ENCODE results near the gene MAN1C1. TPM values are rescaled to one million over a fixed set of nuclear protein-coding genes. Genes with fewer than 3 reads are reported as not detected.
"Not testable (repeated sequence)": the region's sequence is repeated elsewhere in the genome, so short reads cannot be mapped to it uniquely, and the experiment has no call there.

MAN1C1 gene
- total and polyA plus RNA-seq, 8 donors, result 4.3 to 33.9 (median 6.1) TPM

GRCh38 chr1:25733271-25733670, 116.7 kb downstream of the MAN1C1 start:
- no peaks in the 10 kb centered on the region for H3K27me3 ChIP-seq
- DNase-seq, result no peak
- WGBS, 5 donors, result 92 to 98% (median 94%) methylated on average over 9 of the region's 9 CpGs
- no peaks in the 10 kb centered on the region for H3K36me3 ChIP-seq
- H3K4me3 ChIP-seq, result no peak overlapping the region
- intact Hi-C loops (cut with DNase I; ENCODE audit: low total_unique reads), result no loop called here
- peaks cover 27 to 55% (median 42%) of the 10 kb centered on the region in 4 donors for H3K4me1 ChIP-seq
- H3K9me3 ChIP-seq, result no peaks in the 10 kb centered on the region
- TF ChIP-seq EP300 (IDR thresholded peaks at IDR 0.05) (no peak), POLR2A (IDR thresholded peaks at IDR 0.05) (no peak), POLR2AphosphoS5 (IDR thresholded peaks at IDR 0.05) (no peak), CTCF (IDR thresholded peaks at IDR 0.05) (no peak)
- no peak overlapping the region for H3K27ac ChIP-seq

- H3K27me3 ChIP-seq; intact Hi-C loops (cut with DNase I; ENCODE audit: low total_unique reads); H3K9me3 ChIP-seq; H3K36me3 ChIP-seq; H3K4me3 ChIP-seq; DNase-seq; H3K27ac ChIP-seq: not testable (repeated sequence)
- 89 to 96% (median 95%) methylated on average over 9 to 10 of the region's 10 CpGs for WGBS, 5 donors
- peaks cover 20 to 42% (median 35%) of the 10 kb centered on the region in 4 donors for H3K4me1 ChIP-seq
Observed at GRCh38 chr1:25734991-25735390, 118.4 kb downstream of the MAN1C1 start.

GRCh38 chr1:25735956-25736529, 119.5 kb downstream of the MAN1C1 start:
- 92 to 100% (median 96%) methylated on average over 1 of the region's 1 CpG for WGBS, 5 donors
- H3K36me3 ChIP-seq, result no peaks in the 10 kb centered on the region
- DNase-seq, result peak in 1 of 2 donors; percentile 75
- peaks cover 11 to 32% (median 25%) of the 10 kb centered on the region in 4 donors for H3K4me1 ChIP-seq
- peak overlapping the region in 4 of 5 donors; percentile 4 to 71 (median 36) for H3K27ac ChIP-seq
- no peak for TF ChIP-seq EP300 (IDR thresholded peaks at IDR 0.05)
- no peak for TF ChIP-seq CTCF (IDR thresholded peaks at IDR 0.05)
- no peak for TF ChIP-seq POLR2A (IDR thresholded peaks at IDR 0.05)
- TF ChIP-seq POLR2AphosphoS5 (IDR thresholded peaks at IDR 0.05), result no peak
- H3K27me3 ChIP-seq, result no peaks in the 10 kb centered on the region
- intact Hi-C loops (cut with DNase I; ENCODE audit: low total_unique reads), result no loop called here
- no peaks in the 10 kb centered on the region for H3K9me3 ChIP-seq
- no peak overlapping the region for H3K4me3 ChIP-seq

GRCh38 chr1:25737130-25737529, 120.5 kb downstream of the MAN1C1 start:
- Histone ChIP-seq H3K36me3 (no peaks in the 10 kb centered on the region), H3K4me1 (peaks cover 13 to 35% (median 20%) of the 10 kb centered on the region in 4 donors), H3K9me3 (no peaks in the 10 kb centered on the region), H3K27ac (peak overlapping the region in 3 of 5 donors; percentile 26 to 71 (median 46)), H3K4me3 (no peak overlapping the region), H3K27me3 (no peaks in the 10 kb centered on the region)
- peak in 1 of 2 donors; percentile 53 for DNase-seq
- TF ChIP-seq POLR2A (IDR thresholded peaks at IDR 0.05), result no peak
- no peak for TF ChIP-seq CTCF (IDR thresholded peaks at IDR 0.05)
- no peak for TF ChIP-seq POLR2AphosphoS5 (IDR thresholded peaks at IDR 0.05)
- TF ChIP-seq EP300 (IDR thresholded peaks at IDR 0.05), result no peak
- WGBS, 5 donors, result 37 to 71% (median 62%) methylated on average over 6 of the region's 6 CpGs
- intact Hi-C loops (cut with DNase I; ENCODE audit: low total_unique reads), result no loop called here

DNA sequence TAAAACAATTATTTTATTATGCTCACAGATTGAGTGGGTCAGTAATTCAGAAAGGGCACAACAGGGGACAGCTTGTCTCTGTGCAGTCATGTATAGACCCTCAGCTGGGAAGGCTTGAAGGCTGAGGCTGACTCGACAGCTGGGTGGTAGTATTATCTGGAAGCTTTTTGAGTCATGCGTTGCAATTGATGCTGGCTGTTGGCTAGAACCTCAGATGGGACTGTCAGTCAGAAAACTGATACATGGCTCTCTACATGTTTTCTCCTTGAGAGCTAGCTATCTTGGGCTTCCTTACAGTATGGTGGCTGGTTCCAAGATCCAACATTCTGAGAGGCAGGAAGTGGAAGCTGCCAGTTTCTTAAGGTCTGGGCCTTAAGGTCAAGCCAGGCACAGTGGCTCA, 121.9 kb downstream of the MAN1C1 start:
- Histone ChIP-seq H3K4me3 (no peak overlapping the region), H3K4me1 (peaks cover 24 to 48% (median 33%) of the 10 kb centered on the region in 4 donors), H3K9me3 (no peaks in the 10 kb centered on the region), H3K27ac (no peak overlapping the region), H3K36me3 (no peaks in the 10 kb centered on the region), H3K27me3 (no peaks in the 10 kb centered on the region)
- intact Hi-C loops (cut with DNase I; ENCODE audit: low total_unique reads), result no loop called here
- TF ChIP-seq POLR2AphosphoS5 (IDR thresholded peaks at IDR 0.05), result no peak
- no peak for TF ChIP-seq EP300 (IDR thresholded peaks at IDR 0.05)
- no peak for TF ChIP-seq POLR2A (IDR thresholded peaks at IDR 0.05)
- no peak for TF ChIP-seq CTCF (IDR thresholded peaks at IDR 0.05)
- WGBS, 5 donors, result 89 to 98% (median 95%) methylated on average over 2 of the region's 2 CpGs
- DNase-seq, result no peak
